ENCODE data around the gene EYA4.

DNA sequence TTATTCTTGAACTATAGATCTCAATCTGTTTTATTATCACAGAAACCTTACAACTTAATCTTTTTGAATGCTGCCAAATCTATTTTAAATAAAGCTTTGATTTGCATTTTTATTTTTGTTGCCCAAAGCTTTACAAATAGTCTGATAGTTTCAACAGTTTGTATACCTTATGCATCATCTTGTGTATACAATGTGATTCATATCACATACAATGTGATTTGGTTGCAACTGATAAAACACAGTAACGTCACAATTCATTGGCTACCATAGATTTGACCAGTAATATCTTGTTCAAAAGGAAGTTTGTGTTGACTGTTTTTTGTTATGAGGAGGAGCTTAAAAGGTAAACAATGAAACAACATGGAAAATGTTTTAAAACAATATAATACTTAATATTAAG is 110.9 kb downstream of the EYA4 start:
- TF ChIP-seq, protein P1, sequence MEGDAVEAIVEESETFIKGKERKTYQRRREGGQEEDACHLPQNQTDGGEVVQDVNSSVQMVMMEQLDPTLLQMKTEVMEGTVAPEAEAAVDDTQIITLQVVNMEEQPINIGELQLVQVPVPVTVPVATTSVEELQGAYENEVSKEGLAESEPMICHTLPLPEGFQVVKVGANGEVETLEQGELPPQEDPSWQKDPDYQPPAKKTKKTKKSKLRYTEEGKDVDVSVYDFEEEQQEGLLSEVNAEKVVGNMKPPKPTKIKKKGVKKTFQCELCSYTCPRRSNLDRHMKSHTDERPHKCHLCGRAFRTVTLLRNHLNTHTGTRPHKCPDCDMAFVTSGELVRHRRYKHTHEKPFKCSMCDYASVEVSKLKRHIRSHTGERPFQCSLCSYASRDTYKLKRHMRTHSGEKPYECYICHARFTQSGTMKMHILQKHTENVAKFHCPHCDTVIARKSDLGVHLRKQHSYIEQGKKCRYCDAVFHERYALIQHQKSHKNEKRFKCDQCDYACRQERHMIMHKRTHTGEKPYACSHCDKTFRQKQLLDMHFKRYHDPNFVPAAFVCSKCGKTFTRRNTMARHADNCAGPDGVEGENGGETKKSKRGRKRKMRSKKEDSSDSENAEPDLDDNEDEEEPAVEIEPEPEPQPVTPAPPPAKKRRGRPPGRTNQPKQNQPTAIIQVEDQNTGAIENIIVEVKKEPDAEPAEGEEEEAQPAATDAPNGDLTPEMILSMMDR (IDR thresholded peaks at IDR 0.05; ENCODE audit: insufficient read depth, low read depth, low read length) = no peak
- TF ChIP-seq EZH2 (IDR thresholded peaks at IDR 0.05; ENCODE audit: insufficient read depth, low read length) = no peak
